Hepatocyte (in vitro differentiated cells): ENCODE measurements around the gene CUL9.

ENCODE experiments used
- EZH2 ChIP-seq: fragments of 200-600 bp; sonication (generic); IDR thresholded peaks from 2 replicates; pipeline ENCODE4 v1.6.1; 2016; ENCODE audit warnings: antibody characterized with exemption, mild to moderate bottlenecking, borderline replicate concordance
- EZH2phosphoT487 ChIP-seq: fragments of 200-600 bp; sonication (generic); IDR thresholded peaks from one replicate; pipeline ENCODE4 v1.6.1; 2018; ENCODE audit warnings: antibody characterized with exemption, mild to moderate bottlenecking, low read depth, moderate library complexity; ENCODE audit not compliant: unreplicated experiment, severe bottlenecking
- TF ChIP-seq, protein P1 (sequence below): fragments of 200-600 bp; sonication (generic); IDR thresholded peaks from 2 replicates; pipeline ENCODE4 v1.5.1; 2016; ENCODE audit warnings: antibody characterized with exemption, mild to moderate bottlenecking; ENCODE audit not compliant: poor library complexity

DNA sequence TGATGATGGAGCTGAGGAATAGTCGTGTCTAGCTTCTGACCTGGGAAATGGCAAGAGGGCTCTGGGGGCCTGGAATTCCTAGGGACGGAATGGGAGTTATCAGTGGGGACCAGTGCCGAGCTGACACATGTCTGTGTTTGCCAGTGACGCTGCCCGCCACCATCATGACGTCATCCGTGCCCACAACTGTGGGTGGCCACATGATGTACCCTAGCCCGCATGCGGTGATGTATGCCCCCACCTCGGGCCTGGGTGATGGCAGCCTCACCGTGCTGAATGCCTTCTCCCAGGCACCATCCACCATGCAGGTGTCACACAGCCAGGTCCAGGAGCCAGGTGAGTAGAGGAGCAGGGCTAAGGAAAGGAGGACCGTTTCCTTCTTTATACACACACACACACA lies 3.8 kb upstream of the CUL9 start:
- TF ChIP-seq, protein P1, sequence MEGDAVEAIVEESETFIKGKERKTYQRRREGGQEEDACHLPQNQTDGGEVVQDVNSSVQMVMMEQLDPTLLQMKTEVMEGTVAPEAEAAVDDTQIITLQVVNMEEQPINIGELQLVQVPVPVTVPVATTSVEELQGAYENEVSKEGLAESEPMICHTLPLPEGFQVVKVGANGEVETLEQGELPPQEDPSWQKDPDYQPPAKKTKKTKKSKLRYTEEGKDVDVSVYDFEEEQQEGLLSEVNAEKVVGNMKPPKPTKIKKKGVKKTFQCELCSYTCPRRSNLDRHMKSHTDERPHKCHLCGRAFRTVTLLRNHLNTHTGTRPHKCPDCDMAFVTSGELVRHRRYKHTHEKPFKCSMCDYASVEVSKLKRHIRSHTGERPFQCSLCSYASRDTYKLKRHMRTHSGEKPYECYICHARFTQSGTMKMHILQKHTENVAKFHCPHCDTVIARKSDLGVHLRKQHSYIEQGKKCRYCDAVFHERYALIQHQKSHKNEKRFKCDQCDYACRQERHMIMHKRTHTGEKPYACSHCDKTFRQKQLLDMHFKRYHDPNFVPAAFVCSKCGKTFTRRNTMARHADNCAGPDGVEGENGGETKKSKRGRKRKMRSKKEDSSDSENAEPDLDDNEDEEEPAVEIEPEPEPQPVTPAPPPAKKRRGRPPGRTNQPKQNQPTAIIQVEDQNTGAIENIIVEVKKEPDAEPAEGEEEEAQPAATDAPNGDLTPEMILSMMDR, result no peak
- TF ChIP-seq EZH2, result no peak
- no peak for TF ChIP-seq EZH2phosphoT487
